ENCODE results near the gene CYLD.

CYLD gene

DNA sequence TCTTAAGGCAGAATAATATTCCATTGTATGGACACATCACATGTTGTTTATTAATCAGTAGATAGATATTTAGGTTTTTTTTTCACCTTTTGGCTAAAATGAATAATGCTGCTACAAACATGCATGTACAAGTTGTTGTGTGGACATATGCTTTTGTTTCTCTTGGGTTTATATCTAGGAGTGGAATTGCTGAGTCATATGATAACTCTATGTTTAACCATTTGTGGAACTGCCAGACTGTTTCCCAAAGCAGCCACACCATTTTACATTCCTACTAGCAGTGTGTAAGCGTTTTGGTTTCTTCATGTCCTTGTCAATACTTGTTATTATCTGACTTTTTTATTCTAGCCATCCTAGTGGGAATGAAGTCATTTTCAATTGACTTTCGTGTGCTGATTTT is 21.3 kb downstream of the CYLD start:
- DNase-seq (ENCODE audit: low read depth in 1 of 2, low spot score in 1 of 2): no peak
- Histone ChIP-seq H3K27me3 (ENCODE audit: insufficient read depth, poor library complexity, severe bottlenecking) (no peaks in the 10 kb centered on the region), H3K4me3 (replicated peaks; ENCODE audit: insufficient read depth, low read length) (no peak overlapping the region), H3K27ac (replicated peaks) (no peak overlapping the region)
- TF ChIP-seq SPI1 (IDR thresholded peaks at IDR 0.05; ENCODE audit: borderline replicate concordance, low read depth) (no peak), POLR2AphosphoS5 (IDR thresholded peaks at IDR 0.05; ENCODE audit: low read depth) (no peak), GABPA (IDR thresholded peaks at IDR 0.05; ENCODE audit: low read depth) (no peak)
- TF ChIP-seq, protein P1, sequence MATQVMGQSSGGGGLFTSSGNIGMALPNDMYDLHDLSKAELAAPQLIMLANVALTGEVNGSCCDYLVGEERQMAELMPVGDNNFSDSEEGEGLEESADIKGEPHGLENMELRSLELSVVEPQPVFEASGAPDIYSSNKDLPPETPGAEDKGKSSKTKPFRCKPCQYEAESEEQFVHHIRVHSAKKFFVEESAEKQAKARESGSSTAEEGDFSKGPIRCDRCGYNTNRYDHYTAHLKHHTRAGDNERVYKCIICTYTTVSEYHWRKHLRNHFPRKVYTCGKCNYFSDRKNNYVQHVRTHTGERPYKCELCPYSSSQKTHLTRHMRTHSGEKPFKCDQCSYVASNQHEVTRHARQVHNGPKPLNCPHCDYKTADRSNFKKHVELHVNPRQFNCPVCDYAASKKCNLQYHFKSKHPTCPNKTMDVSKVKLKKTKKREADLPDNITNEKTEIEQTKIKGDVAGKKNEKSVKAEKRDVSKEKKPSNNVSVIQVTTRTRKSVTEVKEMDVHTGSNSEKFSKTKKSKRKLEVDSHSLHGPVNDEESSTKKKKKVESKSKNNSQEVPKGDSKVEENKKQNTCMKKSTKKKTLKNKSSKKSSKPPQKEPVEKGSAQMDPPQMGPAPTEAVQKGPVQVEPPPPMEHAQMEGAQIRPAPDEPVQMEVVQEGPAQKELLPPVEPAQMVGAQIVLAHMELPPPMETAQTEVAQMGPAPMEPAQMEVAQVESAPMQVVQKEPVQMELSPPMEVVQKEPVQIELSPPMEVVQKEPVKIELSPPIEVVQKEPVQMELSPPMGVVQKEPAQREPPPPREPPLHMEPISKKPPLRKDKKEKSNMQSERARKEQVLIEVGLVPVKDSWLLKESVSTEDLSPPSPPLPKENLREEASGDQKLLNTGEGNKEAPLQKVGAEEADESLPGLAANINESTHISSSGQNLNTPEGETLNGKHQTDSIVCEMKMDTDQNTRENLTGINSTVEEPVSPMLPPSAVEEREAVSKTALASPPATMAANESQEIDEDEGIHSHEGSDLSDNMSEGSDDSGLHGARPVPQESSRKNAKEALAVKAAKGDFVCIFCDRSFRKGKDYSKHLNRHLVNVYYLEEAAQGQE (IDR thresholded peaks at IDR 0.05; ENCODE audit: insufficient replicate concordance, low read depth): no peak
- TF ChIP-seq, protein P2, sequence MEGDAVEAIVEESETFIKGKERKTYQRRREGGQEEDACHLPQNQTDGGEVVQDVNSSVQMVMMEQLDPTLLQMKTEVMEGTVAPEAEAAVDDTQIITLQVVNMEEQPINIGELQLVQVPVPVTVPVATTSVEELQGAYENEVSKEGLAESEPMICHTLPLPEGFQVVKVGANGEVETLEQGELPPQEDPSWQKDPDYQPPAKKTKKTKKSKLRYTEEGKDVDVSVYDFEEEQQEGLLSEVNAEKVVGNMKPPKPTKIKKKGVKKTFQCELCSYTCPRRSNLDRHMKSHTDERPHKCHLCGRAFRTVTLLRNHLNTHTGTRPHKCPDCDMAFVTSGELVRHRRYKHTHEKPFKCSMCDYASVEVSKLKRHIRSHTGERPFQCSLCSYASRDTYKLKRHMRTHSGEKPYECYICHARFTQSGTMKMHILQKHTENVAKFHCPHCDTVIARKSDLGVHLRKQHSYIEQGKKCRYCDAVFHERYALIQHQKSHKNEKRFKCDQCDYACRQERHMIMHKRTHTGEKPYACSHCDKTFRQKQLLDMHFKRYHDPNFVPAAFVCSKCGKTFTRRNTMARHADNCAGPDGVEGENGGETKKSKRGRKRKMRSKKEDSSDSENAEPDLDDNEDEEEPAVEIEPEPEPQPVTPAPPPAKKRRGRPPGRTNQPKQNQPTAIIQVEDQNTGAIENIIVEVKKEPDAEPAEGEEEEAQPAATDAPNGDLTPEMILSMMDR (IDR thresholded peaks at IDR 0.05; ENCODE audit: insufficient read depth, low read length): no peak

DNA sequence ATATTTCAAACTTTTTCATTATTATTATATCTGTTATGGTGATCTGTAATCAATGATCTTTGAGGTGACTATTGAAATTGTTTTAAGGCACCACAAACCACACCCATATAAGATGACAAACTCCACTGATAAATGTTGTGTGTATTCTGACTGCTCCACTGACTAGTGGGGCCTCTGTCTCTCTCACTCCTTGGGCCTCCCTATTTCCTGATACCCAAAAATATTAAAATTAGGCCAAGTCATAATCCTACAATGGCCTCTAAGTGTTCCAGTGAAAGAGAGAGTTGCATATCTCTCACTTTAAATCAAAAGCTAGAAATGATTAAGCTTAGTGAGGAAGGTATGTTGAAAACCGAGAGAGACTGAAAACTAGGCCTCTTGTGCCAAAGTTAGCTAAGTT is 23.4 kb downstream of the CYLD start:
- TF ChIP-seq, protein P2 (IDR thresholded peaks at IDR 0.05; ENCODE audit: insufficient read depth, low read length): no peak
- TF ChIP-seq POLR2AphosphoS5 (IDR thresholded peaks at IDR 0.05; ENCODE audit: low read depth) (no peak), SPI1 (IDR thresholded peaks at IDR 0.05; ENCODE audit: borderline replicate concordance, low read depth) (no peak), GABPA (IDR thresholded peaks at IDR 0.05; ENCODE audit: low read depth) (no peak)
- TF ChIP-seq, protein P1 (IDR thresholded peaks at IDR 0.05; ENCODE audit: insufficient replicate concordance, low read depth): no peak
- Histone ChIP-seq H3K27me3 (ENCODE audit: insufficient read depth, poor library complexity, severe bottlenecking) (no peaks in the 10 kb centered on the region), H3K4me3 (replicated peaks; ENCODE audit: insufficient read depth, low read length) (no peak overlapping the region)

DNA sequence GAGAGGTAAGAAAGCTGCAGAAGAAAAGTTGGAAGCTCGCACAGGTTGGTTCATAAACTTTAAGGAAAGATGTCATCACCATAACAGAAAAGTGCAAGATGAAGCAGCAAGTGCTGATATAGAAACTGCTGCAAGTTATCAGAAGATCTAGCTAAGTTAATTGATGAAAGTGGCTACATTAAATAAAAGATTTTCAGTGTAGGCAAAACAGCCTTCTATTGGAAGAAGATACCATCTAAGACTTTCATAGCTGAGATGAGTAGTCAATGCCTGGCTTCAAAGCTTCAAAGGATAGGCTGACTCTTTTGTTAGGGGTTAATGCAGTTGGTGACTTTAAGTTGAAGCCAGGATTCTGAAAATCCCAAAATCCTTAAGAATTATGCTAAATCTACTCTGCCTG is 24.0 kb downstream of the CYLD start:
- TF ChIP-seq POLR2AphosphoS5 (IDR thresholded peaks at IDR 0.05; ENCODE audit: low read depth) (no peak), GABPA (IDR thresholded peaks at IDR 0.05; ENCODE audit: low read depth) (no peak), SPI1 (IDR thresholded peaks at IDR 0.05; ENCODE audit: borderline replicate concordance, low read depth) (no peak)
- TF ChIP-seq, protein P2 (IDR thresholded peaks at IDR 0.05; ENCODE audit: insufficient read depth, low read length): no peak
- TF ChIP-seq, protein P1 (IDR thresholded peaks at IDR 0.05; ENCODE audit: insufficient replicate concordance, low read depth): no peak
- no peaks in the 10 kb centered on the region for H3K27me3 ChIP-seq (ENCODE audit: insufficient read depth, poor library complexity, severe bottlenecking)
- H3K27ac ChIP-seq (replicated peaks): no peak overlapping the region
- H3K4me3 ChIP-seq (replicated peaks; ENCODE audit: insufficient read depth, low read length): no peak overlapping the region
- DNase-seq (ENCODE audit: low read depth in 1 of 2, low spot score in 1 of 2): no peak

More for the DNA sequence above, 23.4 kb downstream of the CYLD start:
- H3K27ac ChIP-seq (replicated peaks): no peak overlapping the region
- DNase-seq (ENCODE audit: low read depth in 1 of 2, low spot score in 1 of 2): no peak
